Neutrophil (primary cell): ENCODE data around the gene NIT1.

Experiments
- H3K27ac ChIP-seq: fragments of 200-600 bp; sonication (generic); 2 replicates; pipeline ENCODE4 v1.5.1; 2016; ENCODE audit warnings: mild to moderate bottlenecking, moderate library complexity
- H3K27me3 ChIP-seq: fragments of 200-600 bp; sonication (generic); 2 replicates; pipeline ENCODE4 v1.6.0; 2016; ENCODE audit warnings: mild to moderate bottlenecking
- H3K36me3 ChIP-seq: fragments of 200-600 bp; sonication (generic); 2 replicates; pipeline ENCODE4 v1.5.1; 2017
- H3K4me1 ChIP-seq, 2 experiments: fragments of 200-600 bp in 1 of 2; sonication (generic) in 1 of 2; 1 replicate in 1 of 2; 2 replicates in 1 of 2; pipeline versions ENCODE4 v1.5.1 to v1.6.1; 2013 to 2016; ENCODE audit warnings: low read depth in 1 of 2, low read length in 1 of 2, mild to moderate bottlenecking in 1 of 2, moderate library complexity in 1 of 2; ENCODE audit not compliant: control insufficient read depth in 1 of 2, insufficient read depth in 1 of 2
- H3K4me3 ChIP-seq, 2 experiments: fragments of 200-600 bp in 1 of 2; sonication (generic) in 1 of 2; 1 replicate in 1 of 2; 2 replicates in 1 of 2; pipeline ENCODE4 v1.5.1; 2013 to 2016; ENCODE audit warnings: low read depth in 1 of 2, low read length in 1 of 2, mild to moderate bottlenecking in 1 of 2, moderate library complexity in 1 of 2
- H3K9me3 ChIP-seq: fragments of 200-600 bp; sonication (generic); 2 replicates; pipeline ENCODE4 v1.5.1; 2016
- TF ChIP-seq, protein P1 (sequence below): fragments of 200-600 bp; sonication (generic); IDR thresholded peaks from 2 replicates; pipeline ENCODE4 v1.5.1; 2016; ENCODE audit warnings: antibody characterized with exemption

Gene NIT1

DNA sequence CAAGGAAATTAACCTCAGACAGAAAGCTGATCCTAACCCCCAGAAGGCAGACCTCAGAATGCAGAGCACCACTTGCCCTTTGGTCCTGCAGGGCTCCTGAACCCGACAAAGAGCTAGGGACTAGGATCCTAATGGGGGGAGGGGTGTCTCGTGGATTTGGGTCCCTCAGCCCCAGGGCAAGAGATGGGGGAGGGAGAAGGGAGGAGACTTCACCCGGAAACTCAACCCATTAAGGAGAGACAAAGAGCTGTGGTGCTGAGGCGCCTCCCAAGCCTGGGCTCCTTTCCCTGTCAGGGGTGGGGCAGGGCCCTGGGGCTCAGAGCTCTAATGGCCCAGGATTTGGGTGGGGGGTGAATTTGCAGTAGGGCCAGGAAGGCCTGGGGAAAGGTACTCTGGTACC lies 31.4 kb upstream of the NIT1 start:
- Histone ChIP-seq H3K27me3 (no peaks in the 10 kb centered on the region), H3K4me3 (no peak overlapping the region), H3K27ac (no peak overlapping the region), H3K4me1 (peaks cover 0 to 3% of the 10 kb centered on the region in 2 experiments), H3K9me3 (no peaks in the 10 kb centered on the region), H3K36me3 (no peaks in the 10 kb centered on the region)
- TF ChIP-seq, protein P1, sequence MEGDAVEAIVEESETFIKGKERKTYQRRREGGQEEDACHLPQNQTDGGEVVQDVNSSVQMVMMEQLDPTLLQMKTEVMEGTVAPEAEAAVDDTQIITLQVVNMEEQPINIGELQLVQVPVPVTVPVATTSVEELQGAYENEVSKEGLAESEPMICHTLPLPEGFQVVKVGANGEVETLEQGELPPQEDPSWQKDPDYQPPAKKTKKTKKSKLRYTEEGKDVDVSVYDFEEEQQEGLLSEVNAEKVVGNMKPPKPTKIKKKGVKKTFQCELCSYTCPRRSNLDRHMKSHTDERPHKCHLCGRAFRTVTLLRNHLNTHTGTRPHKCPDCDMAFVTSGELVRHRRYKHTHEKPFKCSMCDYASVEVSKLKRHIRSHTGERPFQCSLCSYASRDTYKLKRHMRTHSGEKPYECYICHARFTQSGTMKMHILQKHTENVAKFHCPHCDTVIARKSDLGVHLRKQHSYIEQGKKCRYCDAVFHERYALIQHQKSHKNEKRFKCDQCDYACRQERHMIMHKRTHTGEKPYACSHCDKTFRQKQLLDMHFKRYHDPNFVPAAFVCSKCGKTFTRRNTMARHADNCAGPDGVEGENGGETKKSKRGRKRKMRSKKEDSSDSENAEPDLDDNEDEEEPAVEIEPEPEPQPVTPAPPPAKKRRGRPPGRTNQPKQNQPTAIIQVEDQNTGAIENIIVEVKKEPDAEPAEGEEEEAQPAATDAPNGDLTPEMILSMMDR: no peak

DNA sequence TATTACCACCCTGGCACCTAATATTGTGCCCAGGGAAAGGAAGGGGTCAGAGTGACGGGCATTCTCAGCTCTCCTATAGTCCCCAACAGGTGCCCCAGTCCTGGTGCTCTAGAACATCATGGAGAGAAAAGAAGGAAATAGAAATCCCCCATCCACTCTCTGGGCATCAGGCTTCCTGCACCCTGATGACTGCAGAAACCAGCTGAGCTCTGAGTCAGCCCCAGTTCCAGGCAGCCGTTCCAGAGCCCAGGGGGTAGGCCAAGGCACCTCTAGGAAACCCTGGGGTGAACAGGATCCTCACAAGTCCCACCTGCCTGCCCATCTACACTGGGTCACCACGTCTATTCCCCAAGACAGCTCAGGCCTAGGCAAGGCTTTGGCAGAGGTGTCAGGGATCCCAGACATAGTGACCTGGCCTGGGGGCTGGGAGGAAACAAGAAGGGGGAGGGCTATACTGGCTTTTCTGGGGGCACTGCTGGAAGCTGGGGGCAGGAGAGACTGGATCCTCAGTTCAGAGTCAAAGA lies 29.3 kb upstream of the NIT1 start:
- no peaks in the 10 kb centered on the region for H3K36me3 ChIP-seq
- no peak overlapping the region for H3K4me3 ChIP-seq
- no peaks in the 10 kb centered on the region for H3K9me3 ChIP-seq
- no peaks in the 10 kb centered on the region for H3K27me3 ChIP-seq
- peaks cover 0 to under 1% of the 10 kb centered on the region in 2 experiments for H3K4me1 ChIP-seq
- TF ChIP-seq, protein P1: no peak
- H3K27ac ChIP-seq: no peak overlapping the region

DNA sequence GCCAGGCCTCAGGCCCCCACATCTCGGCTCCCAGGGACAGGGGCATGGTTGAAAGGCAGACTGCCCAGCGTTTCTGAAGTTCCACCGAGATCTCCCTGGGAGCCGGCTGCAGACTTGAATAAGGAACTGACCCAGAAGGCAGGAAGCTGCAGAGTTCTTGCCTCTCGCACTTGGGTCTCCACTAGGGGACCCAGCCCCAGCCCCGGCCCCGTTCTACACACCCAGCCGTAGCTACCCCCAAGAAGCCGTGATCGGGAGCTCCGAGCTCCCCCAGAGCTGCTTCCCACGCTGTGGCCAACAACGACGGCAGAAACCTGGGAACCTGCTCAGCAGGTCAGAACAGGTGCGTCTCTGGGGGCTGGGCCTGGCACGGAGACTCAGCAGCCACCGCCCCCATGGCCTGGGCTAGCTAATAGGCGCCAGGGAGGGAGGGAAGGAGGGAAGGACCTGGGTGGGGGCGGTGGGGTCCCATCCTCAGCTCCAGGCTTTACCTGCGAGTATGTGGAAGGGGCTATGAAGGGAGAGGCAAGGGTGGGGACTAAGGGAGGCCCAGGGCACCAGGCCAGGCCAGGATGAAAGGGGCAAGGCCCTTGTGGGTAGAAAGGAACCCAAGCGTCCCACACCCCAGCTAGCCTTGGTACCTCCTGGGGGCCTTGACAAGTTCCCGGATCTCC lies 28.5 kb upstream of the NIT1 start, which contains the start of gene NECTIN4:
Gene NECTIN4, minus strand, starts transcription at position 308 of the 674 bp plus-strand sequence. Its CDS starts 262 bp downstream, at position 46.
- Histone ChIP-seq H3K4me1 (no peaks in the 10 kb centered on the region), H3K4me3 (no peak within 1 kb of the TSS), H3K27ac (no peak within 1 kb of the TSS), H3K27me3 (no peaks in the 10 kb centered on the region), H3K9me3 (no peaks in the 10 kb centered on the region), H3K36me3 (no peaks in the 10 kb centered on the region)
- TF ChIP-seq, protein P1: no peak

GRCh38 chr1:161089938-161090337 lies 28.0 kb upstream of the NIT1 start:
- Histone ChIP-seq H3K27ac (no peak overlapping the region), H3K4me3 (no peak overlapping the region), H3K36me3 (no peaks in the 10 kb centered on the region), H3K9me3 (no peaks in the 10 kb centered on the region), H3K27me3 (no peaks in the 10 kb centered on the region), H3K4me1 (no peaks in the 10 kb centered on the region)
- TF ChIP-seq, protein P1: no peak

GRCh38 chr1:161090617-161091016 lies 27.3 kb upstream of the NIT1 start:
- H3K4me1 ChIP-seq: no peaks in the 10 kb centered on the region
- H3K9me3 ChIP-seq: no peaks in the 10 kb centered on the region
- no peak overlapping the region for H3K4me3 ChIP-seq
- no peak overlapping the region for H3K27ac ChIP-seq
- no peaks in the 10 kb centered on the region for H3K27me3 ChIP-seq
- TF ChIP-seq, protein P1: no peak
- no peaks in the 10 kb centered on the region for H3K36me3 ChIP-seq
